ENCODE measurements around the gene FAM163B. TPM values are rescaled to one million over a fixed set of nuclear protein-coding genes. Genes with fewer than 3 reads are reported as not detected.

The FAM163B gene
- polyA plus RNA-seq, 1 of the 3 experiments (the other 2 are of a cell fraction), result 0.05 TPM

DNA sequence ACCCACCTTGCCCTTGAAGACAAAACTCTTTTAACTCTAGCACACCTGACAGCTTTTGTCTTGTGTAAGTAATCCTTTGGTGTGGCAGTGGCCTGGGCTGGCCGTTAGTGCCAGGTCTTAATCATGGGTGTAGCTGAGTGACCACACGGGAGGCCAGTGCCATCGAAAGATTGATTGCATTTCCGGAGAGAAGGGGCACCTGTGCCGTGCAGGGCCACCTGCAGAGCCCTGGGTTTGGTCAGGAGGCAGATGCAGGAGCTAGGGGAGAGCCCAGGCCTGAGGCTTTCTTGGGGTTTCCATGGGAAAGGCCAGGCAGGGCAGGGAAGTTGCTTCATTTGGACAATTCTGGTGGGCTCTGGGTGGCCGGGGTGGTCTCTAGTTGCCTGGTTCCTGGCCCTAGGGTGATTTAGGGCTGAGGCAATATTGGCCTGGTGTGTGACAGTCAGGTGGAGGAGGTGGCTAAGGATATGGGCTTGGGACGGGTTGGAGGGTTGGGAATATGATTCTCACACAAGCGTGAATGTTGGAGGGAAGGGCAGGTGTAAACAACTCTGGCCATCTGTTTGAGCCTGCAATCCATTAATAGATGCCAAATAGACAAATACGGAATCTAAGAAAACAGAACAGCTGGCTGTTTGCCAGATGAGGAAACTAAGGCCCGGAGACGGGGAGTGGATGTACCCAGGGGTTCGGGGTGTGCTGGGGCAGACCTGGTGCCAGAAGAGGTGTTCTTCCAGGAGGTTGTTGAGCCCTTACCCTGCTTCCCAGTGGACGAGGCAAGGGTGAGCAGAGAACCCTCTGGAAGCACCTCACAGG, 31.6 kb upstream of the FAM163B start:
- DNase-seq, result no peak
- Histone ChIP-seq H3K27me3 (ENCODE audit: insufficient read depth) (peaks cover 36% of the 10 kb centered on the region), H3K9me2 (no peaks in the 10 kb centered on the region), H3K9ac (no peak overlapping the region), H3K4me2 (no peak overlapping the region), H4K20me1 (ENCODE audit: insufficient read depth) (no peaks in the 10 kb centered on the region), H3K4me3 (ENCODE audit: low read depth in 2 of 2, low read length in 1 of 2) (peak overlapping the region in 1 of 2 experiments; percentile 64; a peak in 1 of 4 replicates), H3K9me3 (no peaks in the 10 kb centered on the region), H3K4me1 (ENCODE audit: control insufficient read depth in 1 of 2, insufficient read depth in 2 of 2, low read depth in 1 of 2, low read length in 1 of 2) (peaks cover 0 to 65% of the 10 kb centered on the region in 2 experiments; a peak in 1 of 4 replicates), H3K27ac (ENCODE audit: low read depth in 2 of 2, low read length in 1 of 2) (peak overlapping the region in 1 of 2 experiments; percentile 100; a peak in 2 of 4 replicates), H3K79me2 (ENCODE audit: insufficient read depth) (no peaks in the 10 kb centered on the region), H2AFZ (ENCODE audit: low read depth) (no peak overlapping the region), H3K36me3 (replicated peaks in 1 of 2; ENCODE audit: control insufficient read depth in 1 of 2, insufficient read depth in 2 of 2, low read length in 1 of 2) (peaks cover 0 to 6% of the 10 kb centered on the region in 2 experiments), H3F3A (replicated peaks; ENCODE audit: insufficient read depth) (no peaks in the 10 kb centered on the region)
- TF ChIP-seq, protein P1, sequence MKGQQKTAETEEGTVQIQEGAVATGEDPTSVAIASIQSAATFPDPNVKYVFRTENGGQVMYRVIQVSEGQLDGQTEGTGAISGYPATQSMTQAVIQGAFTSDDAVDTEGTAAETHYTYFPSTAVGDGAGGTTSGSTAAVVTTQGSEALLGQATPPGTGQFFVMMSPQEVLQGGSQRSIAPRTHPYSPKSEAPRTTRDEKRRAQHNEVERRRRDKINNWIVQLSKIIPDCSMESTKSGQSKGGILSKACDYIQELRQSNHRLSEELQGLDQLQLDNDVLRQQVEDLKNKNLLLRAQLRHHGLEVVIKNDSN (IDR thresholded peaks at IDR 0.05; ENCODE audit: borderline replicate concordance, low read depth), result no peak
- TF ChIP-seq POLR2AphosphoS5 (IDR thresholded peaks at IDR 0.05; ENCODE audit: low read depth, low read length) (no peak), ZBTB33 (IDR thresholded peaks at IDR 0.05; ENCODE audit: borderline replicate concordance, low read depth) (no peak), RCOR1 (IDR thresholded peaks at IDR 0.05; ENCODE audit: low read length) (no peak), TEAD4 (IDR thresholded peaks at IDR 0.05; ENCODE audit: borderline replicate concordance, insufficient read depth) (no peak)
- POLR2A ChIA-PET, result interaction anchor here (0.9 to 16.4 kb wide), 7 partner anchors 11 to 109 kb away, joined by 3 to 261 read pairs (median 4); partner anchors contain the start of genes ADAMTSL2 and FAM163B
- 49% methylated on average over 11 of the region's 13 CpGs for WGBS (ENCODE audit: low lambda C conversion rate)
- CTCF ChIA-PET, result interaction anchor here (0.7 to 1.9 kb wide), 5 partner anchors 21 to 108 kb away, joined by 3 to 5 read pairs (median 3); no protein-coding TSS in a partner anchor

- Histone ChIP-seq H3K27ac (ENCODE audit: low read depth in 2 of 2, low read length in 1 of 2) (peak overlapping the region in 1 of 2 experiments; percentile 100; a peak in 2 of 4 replicates), H3F3A (replicated peaks; ENCODE audit: insufficient read depth) (no peaks in the 10 kb centered on the region), H4K20me1 (ENCODE audit: insufficient read depth) (no peaks in the 10 kb centered on the region), H3K79me2 (ENCODE audit: insufficient read depth) (no peaks in the 10 kb centered on the region), H3K9me2 (no peaks in the 10 kb centered on the region), H3K4me1 (ENCODE audit: control insufficient read depth in 1 of 2, insufficient read depth in 2 of 2, low read depth in 1 of 2, low read length in 1 of 2) (peaks cover 0 to 68% of the 10 kb centered on the region in 2 experiments; a peak in 2 of 4 replicates), H3K4me3 (ENCODE audit: low read depth in 2 of 2, low read length in 1 of 2) (peak overlapping the region in 1 of 2 experiments; percentile 64; a peak in 2 of 4 replicates), H3K27me3 (ENCODE audit: insufficient read depth) (peaks cover 36% of the 10 kb centered on the region), H3K4me2 (no peak overlapping the region), H3K9ac (no peak overlapping the region), H3K36me3 (replicated peaks in 1 of 2; ENCODE audit: control insufficient read depth in 1 of 2, insufficient read depth in 2 of 2, low read length in 1 of 2) (peaks cover 0 to 4% of the 10 kb centered on the region in 2 experiments), H3K9me3 (no peaks in the 10 kb centered on the region), H2AFZ (ENCODE audit: low read depth) (no peak overlapping the region)
- DNase-seq, result no peak
- ChIA-PET POLR2A (interaction anchor here (1.0 to 16.4 kb wide), 7 partner anchors 8 to 109 kb away, joined by 3 to 261 read pairs (median 4); partner anchors contain the start of genes ADAMTSL2 and FAM163B), CTCF (interaction anchor here (1.2 to 1.9 kb wide), 4 partner anchors 22 to 36 kb away, joined by 3 to 5 read pairs (median 3); no protein-coding TSS in a partner anchor)
- WGBS (ENCODE audit: low lambda C conversion rate), result 36% methylated on average over 5 of the region's 7 CpGs
- TF ChIP-seq TEAD4 (IDR thresholded peaks at IDR 0.05; ENCODE audit: borderline replicate concordance, insufficient read depth) (no peak), EZH2phosphoT487 (IDR thresholded peaks at IDR 0.05; ENCODE audit: borderline replicate concordance, low read depth) (no peak), SMC3 (IDR thresholded peaks at IDR 0.05; ENCODE audit: low read depth, low read length) (no peak), JUND (IDR thresholded peaks at IDR 0.05) (no peak), NRF1 (IDR thresholded peaks at IDR 0.05; ENCODE audit: low read depth, low read length) (no peak), FOXJ3 (CRISPR knock-in tag; IDR thresholded peaks at IDR 0.05) (no peak), GABPA (IDR thresholded peaks at IDR 0.05; ENCODE audit: low read depth) (no peak), RAD21 (IDR thresholded peaks at IDR 0.05; ENCODE audit: low read length) (no peak)
Measured at GRCh38 chr9:133640160-133640559, 31.0 kb upstream of the FAM163B start.

Data from SK-N-SH (cell line).